GM19328 (cell line): ENCODE results near the gene DECR2.
A peak's percentile ranks its signal among the peaks of the same experiment; 100 is the strongest.
"Not testable (repeated sequence)": the region's sequence is repeated elsewhere in the genome, so short reads cannot be mapped to it uniquely, and the experiment has no call there.

Experiments used
- ATAC-seq: cut with Tn5 transposase; IDR thresholded peaks from one replicate; pipeline ENCODE4 v1.9.1; 2021; ENCODE audit warnings: mild to moderate bottlenecking, moderate library complexity; ENCODE audit not compliant: unreplicated experiment

DECR2 gene

DNA sequence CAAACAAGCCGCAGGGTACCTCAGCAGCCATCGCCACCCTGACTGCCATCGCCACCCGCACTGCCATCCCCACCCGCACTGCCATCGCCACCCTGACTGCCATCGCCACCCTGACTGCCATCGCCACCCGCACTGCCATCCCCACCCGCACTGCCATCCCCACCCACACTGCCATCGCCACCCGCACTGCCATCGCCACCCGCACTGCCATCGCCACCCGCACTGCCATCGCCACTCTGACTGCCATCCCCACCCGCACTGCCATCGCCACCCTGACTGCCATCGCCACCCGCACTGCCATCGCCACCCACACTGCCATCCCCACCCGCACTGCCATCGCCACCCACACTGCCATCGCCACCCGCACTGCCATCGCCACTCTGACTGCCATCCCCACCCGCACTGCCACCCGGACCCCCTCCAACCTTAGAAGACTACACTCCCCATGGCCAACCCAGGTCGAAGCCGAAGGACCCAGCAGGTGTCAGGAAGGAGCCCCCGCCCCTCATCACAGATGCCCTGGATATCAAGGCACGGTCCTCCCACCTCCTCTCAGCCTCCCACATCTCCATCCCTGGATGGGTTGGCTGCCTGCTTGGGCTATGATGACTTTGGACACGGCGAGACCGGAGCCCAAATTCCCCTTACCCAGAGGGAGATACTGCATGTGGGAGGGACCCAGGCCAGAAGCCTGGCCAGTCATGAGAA, 23.4 kb upstream of the DECR2 start:
- ATAC-seq: not testable (repeated sequence)

DNA sequence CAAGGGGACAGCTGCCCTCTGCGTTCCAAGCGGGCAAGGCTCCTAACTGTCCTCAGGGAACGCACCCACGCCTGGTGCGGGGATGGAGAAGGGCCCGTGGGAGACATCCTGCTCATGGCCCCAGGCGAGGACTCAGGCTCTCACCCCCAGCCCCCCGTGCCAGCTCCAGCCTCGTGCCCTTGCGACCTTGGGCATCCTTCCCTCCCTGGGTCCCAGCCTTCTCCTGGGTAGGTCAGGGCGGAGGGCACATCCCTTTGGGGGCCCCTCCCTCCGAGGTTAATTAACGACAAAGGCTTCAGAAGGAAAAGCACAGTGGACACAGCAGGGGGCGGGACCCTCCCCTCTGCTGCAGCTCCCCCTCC, 22.9 kb upstream of the DECR2 start:
- no peak for ATAC-seq

DNA sequence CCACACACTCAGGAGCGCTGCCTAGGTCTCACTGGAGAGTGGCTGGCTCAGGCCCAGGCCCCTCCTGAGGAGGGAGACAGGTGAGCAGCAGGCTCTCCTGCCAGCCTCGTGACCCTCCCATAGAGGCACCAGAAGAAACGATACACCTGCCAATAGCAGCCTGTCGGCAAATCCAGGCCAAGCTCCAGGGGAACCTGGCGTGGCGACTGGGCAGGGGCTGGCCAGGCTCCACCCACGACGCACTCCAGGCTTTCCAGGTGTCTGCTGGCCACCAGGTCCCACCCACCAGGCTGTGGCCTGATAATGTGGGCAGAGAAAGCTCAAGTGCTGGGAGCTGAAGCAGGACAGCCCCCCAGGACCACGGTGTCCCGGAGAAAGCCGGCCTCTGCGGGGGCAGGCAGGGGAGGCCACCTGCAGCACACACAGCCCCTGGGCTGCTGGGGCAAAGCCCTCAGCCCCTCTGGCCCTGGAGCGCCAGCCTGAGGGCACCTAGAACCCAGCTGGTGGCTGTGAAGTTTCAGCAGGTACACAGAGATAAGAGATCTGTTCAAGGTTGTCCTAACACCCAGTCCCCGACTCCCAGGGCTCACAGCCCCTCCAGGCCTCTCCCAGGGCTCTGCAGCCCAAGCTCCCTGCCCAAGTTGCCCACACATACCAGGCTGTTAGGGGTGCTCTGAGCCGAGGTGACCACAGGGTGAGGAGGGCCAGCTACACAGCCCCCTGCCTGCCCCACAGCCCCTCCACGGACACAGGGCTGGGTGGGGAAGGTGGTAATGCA, 22.3 kb upstream of the DECR2 start:
- ATAC-seq: no peak

DNA sequence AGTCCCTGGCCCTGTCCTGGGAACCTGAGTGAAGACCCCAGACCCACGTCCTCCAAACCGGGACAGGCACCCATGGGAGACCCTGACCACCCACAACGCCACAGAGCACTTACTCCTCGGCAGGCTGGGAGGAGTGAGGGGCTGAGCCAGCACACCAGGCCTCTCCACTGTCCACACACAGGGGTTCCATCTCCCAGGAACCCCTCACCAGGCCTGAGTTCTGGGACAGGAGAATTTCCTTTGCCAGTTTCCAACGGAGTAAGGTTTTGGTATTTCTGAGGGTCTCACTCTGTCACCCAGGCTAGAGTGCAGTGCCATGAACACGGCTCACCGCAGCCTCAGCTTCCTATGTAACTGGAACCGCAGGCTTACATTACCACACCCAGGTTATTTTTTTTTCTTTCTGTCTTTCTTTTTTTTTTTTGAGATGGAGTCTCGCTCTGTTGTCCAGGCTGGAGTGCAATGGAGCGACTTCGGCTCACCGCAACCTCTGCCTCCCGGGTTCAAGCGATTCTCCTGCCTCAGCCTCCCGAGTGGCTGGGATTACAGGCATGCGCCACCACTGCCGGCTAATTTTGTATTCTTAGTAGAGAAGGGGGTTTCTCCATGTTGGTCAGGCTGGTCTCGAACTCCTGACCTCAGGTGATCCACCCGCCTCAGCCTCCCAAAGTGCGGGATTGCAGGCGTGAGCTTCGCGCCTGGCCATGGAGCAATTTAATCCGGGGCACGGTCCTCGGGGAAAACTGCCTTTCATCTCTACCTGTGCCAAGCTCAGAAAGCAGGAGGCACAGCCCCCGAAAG, 21.5 kb upstream of the DECR2 start:
- no peak for ATAC-seq

DNA sequence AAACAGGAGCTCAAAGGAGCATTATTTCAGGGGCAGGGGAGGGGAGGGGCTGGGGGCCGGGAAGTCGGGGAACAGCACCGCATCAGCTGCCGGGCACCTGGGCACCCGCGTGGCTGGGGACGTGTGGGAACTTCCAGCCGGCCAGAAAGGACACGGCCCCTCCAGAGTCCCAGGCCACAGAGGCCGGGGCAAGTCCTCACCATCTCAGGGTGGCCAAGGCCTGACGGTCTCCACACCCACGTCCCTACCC, 21.0 kb upstream of the DECR2 start:
- no peak for ATAC-seq

DNA sequence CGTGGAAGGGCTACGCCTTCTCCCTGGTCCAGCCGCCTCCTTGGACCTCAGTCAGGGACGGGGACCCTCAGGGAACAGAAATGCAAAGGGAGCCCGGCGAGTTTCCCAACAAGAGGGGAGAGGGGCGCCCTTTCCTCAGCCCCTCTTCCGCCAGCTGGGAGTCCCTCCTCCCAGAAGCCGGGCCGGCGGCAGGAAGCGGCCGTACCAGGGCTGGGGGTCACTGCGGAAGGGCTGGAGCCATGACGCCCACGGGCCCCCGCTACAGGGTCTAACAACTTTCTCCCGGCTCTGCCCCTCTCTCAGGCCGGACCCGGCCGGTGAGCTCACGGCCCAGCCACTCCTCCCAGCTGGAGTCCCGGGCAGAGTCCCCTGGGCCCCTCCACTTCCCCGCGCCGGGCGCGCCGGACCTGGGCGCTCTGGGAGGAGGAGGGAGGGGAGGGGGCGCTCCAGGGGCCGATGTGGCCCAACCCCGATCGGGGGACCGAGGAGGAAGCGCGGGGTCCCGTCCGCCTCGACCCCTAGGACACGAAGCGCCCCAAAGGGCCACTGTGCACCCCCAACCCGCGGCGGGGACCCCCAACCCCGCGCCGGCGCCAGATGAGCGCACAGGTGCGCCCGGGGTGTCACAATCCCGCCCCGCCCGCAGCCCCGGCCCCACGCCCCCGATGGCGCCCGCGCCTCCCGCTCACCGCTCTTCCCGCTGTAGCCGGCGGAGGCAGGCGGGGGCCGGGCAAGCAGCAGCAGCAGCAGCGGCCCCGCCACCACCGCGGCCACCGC, 20.5 kb upstream of the DECR2 start:
- ATAC-seq: peak; percentile 27

DNA sequence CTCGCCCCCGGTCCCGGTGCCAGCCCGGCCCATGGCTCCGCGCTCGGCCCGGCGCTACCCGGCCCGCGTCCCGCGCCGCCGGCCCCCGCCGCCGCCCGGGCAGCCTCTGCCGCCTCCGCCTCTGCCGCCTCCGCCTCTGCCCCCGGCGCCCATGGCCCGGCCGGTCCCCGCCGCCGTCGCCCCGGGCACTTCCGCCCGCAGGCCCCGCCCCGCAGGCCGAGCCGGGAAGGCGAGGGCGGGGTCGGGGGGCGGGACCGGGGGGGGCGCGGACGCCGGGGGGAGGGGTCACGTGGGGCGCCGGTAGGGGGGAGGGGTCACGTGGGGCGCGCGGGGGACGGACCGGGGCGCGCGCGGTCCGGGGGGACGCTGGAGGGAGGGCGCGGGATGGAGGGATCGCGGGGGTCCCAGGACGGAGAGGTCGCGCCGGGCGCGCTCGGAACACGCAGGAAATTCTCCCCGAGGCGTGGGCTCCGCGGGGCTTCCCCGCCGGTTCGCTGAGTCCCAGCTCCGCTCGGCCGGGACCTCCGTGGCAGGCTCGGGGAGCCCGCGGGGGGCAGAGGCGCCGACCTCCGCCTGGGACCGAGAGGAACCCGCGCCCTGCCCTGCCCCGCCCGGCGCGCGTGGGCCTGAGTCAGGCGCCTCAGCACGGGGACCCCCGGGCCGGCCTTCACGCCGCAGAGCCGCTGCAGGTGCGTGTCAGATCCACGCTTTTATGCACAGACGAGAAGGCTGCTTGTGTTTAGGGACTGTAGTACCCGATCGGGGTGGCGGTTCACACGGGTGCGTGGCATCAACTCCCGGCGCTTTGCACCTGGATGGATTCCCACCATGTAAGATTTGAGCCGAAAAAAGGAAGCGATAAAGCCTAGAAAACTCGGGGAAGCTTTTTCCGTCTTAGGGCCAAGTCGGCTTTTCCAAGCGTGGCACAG, 19.6 kb upstream of the DECR2 start, which contains the start of gene PGAP6:
Gene PGAP6, minus strand, starts transcription at position 190 of the 929 bp plus-strand sequence. Its CDS starts 157 bp downstream, at position 33.
- ATAC-seq: peak; percentile 56

DNA sequence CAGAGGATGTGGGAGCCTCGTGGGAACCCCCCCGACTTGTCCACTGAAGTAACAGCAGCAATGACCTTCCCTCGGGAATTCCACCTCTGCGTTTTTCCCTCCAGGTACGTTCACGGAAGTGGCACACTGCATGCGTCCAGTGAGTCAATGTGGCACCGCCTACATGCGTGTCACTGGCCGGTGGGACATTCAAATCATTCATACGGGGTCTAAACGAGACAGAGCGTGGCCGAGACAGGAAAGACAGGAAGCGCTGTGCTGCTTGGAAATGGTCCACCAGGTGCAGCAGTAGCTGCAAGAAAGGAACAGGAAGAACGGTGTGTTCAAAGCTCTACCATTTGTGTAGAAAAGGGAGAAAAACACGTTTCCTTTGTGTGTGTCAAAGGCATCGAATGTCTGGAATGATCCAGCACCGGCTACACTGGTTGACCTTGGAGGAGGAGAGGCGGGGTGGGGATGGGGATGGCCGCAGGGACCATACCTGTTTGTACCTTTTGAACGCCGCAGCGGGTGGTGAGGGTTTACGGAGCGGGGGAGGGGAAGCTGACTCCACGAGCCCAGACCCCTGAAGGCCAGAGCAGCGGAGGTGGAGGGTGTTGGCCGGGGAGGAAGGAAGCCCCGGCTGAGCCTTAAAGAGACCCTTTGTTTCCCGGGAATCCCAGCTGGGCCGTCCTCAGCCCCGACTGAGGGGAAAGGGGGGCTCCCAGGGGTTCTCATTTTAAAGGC, 18.2 kb upstream of the DECR2 start:
- no peak for ATAC-seq

DNA sequence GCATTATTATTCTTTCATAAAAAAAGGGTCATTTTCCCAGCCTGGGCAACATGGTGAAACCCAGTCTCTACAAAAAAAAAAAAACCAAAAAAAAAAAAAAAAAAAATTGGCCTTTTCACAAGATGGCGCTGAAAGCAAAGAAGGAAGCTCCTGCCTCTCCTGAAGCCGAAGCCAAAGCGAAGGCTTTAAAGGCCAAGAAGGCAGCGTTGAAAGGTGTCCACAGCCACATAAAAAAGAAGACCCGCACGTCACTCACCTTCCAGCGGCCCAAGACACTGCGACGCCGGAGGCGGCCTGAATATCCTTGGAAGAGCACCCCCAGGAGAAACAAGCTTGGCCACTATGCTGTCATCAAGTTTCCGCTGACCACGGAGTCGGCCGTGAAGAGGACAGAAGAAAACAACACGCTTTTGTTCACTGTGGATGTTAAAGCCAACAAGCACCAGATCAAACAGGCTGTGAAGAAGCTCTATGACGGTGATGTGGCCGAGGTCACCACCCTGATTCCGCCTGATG, 15.0 kb upstream of the DECR2 start:
- ATAC-seq: no peak

DNA sequence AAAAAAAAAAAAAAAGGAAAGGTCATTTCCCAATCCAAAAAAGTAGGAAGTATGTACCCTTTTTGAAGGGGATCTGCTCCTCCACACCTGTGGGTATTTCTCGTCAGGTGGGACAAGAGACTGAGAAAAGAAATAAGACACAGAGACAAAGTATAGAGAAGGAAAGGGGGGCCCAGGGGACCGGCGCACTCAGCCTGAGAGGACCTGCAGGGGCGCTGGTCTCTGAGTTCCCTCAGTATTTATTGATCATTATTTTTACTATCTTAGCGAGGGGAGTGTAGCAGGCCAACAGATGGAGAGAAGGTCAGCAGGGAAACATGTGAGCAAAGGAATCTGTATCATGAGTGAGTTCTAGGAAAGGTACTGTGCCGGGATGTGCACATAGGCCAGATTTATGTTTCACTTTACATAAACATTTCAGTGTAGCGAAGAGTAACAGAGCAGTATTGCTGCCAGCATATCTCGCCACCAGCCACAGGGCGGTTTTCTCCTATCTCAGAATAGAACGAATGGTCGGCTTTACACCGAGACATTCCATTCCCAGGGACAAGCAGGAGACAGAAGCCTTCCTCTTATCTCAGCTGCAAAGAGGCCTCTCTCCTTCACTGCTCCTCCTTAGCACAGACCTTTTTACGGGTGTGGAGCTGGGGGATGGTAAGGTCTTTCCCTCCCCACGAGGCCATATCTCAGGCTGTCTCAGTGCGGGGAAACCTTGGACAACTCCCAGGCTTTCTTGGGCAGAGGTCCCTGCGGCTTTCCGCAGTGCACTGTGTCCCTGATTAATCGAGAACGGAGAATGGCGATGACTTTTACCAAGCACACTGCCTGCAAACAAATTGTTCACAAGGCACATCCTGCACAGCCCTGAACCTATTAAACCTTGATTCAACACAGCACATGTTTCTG, 13.7 kb upstream of the DECR2 start:
- ATAC-seq: not testable (repeated sequence)

DNA sequence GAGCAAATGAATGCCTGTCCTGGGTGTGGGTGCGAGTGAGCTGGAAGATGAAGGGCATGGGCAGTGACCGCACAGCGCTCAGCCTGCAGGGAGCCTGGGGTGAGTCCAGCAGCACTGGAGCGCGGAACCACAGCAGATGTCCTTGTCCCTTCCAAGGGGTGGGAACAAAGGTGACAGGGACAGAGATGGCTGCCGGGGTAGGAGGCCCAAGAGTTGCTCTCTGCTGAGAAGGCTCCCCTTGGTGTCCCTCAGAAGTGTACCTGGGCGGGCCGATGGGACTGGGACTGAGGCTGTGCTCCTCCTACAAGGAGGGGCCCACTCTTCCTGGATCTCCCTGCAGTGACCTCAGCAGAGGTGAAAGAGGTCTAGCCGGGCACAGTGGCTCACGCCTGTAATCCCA, 12.3 kb upstream of the DECR2 start:
- ATAC-seq: no peak

DNA sequence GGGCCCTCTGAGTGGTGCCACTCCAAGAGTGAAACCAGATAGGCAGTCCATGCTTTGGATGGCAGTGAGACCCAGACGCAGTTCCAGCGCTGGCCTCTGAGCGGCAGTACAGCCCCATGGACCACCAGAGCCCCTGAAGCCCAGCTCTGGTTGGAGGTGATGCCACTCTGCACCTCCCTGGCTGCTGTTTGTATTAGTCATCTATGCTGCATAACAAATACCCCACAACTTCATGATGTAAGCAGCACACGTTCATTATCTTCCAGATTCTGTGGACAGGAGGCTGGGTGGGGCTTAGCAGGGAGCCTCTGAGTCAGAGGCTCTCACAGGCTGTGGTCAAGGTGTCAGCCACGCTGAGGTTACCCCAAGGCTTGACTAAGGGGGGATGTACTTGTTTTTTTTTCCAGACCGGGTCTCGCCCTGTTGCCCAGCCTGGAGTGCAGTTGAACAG, 9.8 kb upstream of the DECR2 start:
- ATAC-seq: no peak

DNA sequence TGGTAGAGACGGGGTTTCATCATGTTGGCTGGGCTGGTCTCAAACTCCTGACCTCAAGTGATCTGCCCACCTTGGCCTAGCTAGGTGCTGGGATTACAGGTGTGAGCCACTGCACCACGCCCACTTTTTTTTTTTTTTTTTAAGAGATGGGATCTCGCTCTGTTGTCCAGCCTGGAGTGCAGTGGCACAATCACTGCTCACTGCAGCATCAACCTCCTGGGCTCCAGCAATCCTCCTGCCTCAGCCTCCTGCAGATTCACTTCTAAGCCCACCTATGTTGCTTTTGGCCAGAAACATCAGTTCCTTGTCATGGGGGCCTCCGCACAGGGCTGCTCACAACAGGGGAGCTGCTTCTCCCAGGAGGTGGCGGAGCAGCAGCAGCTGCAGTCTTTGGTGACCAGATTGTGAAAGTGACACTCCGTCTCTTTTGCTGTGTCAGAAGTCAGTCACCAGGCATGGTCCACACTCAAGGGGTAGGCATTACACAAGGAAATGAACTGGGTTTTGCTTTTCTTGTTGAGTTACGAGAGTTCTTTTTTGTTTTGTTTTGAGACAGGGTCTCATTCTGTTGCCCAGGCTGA, 9.1 kb upstream of the DECR2 start:
- ATAC-seq: no peak

DNA sequence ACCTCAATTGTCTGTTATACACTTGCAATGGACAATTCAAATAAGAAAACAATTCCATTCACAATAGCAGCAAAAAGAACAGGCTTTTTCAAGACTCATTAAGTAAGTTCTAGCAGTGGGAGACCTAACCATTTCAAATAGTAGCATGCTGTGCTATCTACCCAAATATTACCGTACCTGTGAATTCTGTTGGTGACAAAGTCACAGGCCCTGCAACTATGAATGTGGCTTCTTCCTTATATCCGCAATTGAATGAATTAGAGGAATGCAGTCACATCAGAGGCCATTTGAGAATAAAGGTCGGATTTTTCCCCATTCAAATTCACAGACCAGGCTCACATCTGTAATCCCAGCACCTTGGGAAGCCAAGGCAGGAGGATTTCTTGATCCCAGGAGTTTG, 5.5 kb upstream of the DECR2 start:
- no peak for ATAC-seq

DNA sequence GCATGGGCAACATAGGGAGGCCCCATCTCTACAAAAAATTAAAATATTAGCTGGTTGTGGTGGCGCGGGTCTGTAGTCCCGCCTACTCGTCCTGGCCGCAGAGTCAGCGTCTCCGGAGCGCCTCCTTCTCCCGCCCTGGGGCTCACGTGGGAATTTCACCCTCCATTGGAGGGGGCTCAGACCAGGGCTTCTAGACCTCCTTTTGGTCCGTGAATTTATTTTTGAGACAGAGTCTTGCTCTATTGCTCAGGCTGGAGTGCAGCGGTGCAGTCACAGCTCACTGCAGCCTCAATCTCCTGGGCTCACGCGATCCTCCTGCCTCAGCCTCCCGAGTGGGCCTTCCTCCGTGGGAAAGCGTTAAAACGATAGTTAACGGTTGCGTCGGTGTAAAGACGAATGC, 5.1 kb upstream of the DECR2 start:
- ATAC-seq: no peak

DNA sequence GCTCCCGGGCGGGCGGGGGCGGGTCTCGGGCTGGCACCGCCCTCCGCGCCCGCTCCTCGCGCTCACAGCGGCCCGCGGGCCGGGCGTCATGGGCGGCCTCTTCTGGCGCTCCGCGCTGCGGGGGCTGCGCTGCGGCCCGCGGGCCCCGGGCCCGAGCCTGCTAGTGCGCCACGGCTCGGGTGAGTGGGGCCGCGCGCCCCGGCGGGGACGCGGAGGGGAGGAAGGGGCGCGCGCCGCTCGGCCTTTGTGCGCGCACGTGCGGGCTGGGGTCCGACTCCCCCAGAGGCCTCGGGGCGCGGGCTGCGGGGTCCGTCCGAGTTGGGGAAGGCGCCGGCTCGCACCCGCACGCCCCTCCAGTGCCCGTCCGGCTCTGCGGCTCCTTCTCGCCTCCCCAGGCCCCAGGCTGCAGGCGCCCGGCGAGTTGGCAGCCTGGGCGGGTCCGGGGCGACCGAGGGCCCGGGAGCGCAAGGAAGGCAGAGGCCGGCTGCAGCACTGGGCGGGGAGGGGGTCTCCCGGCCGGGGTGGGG, 4.5 kb upstream of the DECR2 start, which contains the start of gene NME4:
Gene NME4, plus strand, starts transcription at position 65 of the 527 bp plus-strand sequence. Its CDS starts 24 bp downstream, at position 89.
- no peak for ATAC-seq

DNA sequence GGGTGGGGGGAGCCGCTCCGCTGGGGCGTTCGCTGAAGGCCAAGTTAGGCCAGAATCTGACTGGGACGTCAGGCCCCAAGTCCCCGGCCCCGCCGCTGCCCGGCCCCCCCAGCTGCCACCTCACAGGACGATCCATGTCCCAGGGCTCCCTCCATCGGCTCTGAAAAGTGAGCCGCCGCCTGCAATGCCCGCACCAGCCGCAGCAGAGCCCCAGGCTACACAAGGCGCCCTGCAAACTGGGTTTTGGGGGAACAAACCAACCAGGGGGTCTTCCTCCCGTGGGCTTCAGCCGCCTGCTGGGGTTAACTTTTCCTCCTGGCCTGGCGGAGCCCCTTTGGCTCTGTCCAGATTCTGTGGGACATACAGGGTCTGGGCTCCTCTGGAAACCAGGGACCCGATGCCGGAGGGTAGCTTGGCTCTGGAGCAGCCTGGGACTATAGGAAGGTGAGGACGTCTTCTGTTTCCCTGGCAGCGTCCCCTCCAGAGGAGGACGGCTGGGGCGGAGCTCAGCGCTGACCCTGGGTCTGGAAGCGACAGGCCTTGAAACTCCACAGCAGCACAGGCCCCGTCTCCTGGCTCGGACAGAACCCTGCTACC, 3.9 kb upstream of the DECR2 start:
- no peak for ATAC-seq
